Limb (tissue), 2 donors: ENCODE results near the gene CPSF7.
A peak's percentile ranks its signal among the peaks of the same experiment; 100 is the strongest.
"Not testable (repeated sequence)": the region's sequence is repeated elsewhere in the genome, so short reads cannot be mapped to it uniquely, and the experiment has no call there.

ENCODE experiments used
- DNase-seq, 2 donors: peaks; one replicate each; pipeline ENCODE4 v3.0.0-alpha.2; 2016; ENCODE audit errors: extremely low spot score in 2 of 2

The CPSF7 gene

GRCh38 chr11:61442616-61443015, 12.8 kb upstream of the CPSF7 start:
- no peak for DNase-seq

GRCh38 chr11:61439615-61440014, 9.8 kb upstream of the CPSF7 start:
- no peak for DNase-seq

GRCh38 chr11:61437496-61437895, 7.7 kb upstream of the CPSF7 start:
- DNase-seq: no peak

- DNase-seq: not testable (repeated sequence)
These were observed 1.1 kb upstream of the CPSF7 start for GRCh38 chr11:61430839-61431238.

- peak; percentile 60 to 83 for DNase-seq
These were observed 457 bp downstream of the CPSF7 start for GRCh38 chr11:61429346-61429690.

- no peak for DNase-seq
These were observed 4.2 kb downstream of the CPSF7 start for GRCh38 chr11:61425367-61426131.

GRCh38 chr11:61422226-61422625, 7.5 kb downstream of the CPSF7 start:
- no peak for DNase-seq

- no peak for DNase-seq
These were observed 11.6 kb downstream of the CPSF7 start for GRCh38 chr11:61418136-61418535.

GRCh38 chr11:61417670-61418069, 12.1 kb downstream of the CPSF7 start:
- no peak for DNase-seq

- no peak for DNase-seq
These were observed 12.8 kb downstream of the CPSF7 start for GRCh38 chr11:61416941-61417340.

GRCh38 chr11:61415381-61415780, 14.4 kb downstream of the CPSF7 start:
- DNase-seq: no peak

GRCh38 chr11:61414547-61414946, 15.2 kb downstream of the CPSF7 start:
- DNase-seq: no peak

- DNase-seq: no peak
These were observed 16.3 kb downstream of the CPSF7 start for GRCh38 chr11:61413496-61413895.

- no peak for DNase-seq
These were observed 18.2 kb downstream of the CPSF7 start for GRCh38 chr11:61411589-61411988.

GRCh38 chr11:61406991-61407728, 22.6 kb downstream of the CPSF7 start:
- no peak for DNase-seq

- no peak for DNase-seq
These were observed 23.7 kb downstream of the CPSF7 start for GRCh38 chr11:61406067-61406466.

GRCh38 chr11:61404641-61405040, 25.1 kb downstream of the CPSF7 start:
- DNase-seq: no peak

GRCh38 chr11:61404103-61404502, 25.7 kb downstream of the CPSF7 start:
- no peak for DNase-seq

- no peak for DNase-seq
These were observed 26.1 kb downstream of the CPSF7 start for GRCh38 chr11:61403658-61404057.

GRCh38 chr11:61401573-61401972, 28.2 kb downstream of the CPSF7 start:
- no peak for DNase-seq

- DNase-seq: no peak
These were observed 28.6 kb downstream of the CPSF7 start for GRCh38 chr11:61401173-61401572.

GRCh38 chr11:61392981-61393595, 36.7 kb downstream of the CPSF7 start:
- no peak for DNase-seq

GRCh38 chr11:61390161-61390560, 39.6 kb downstream of the CPSF7 start:
- DNase-seq: no peak
